ENCODE results near the gene WLS.
A peak's percentile ranks its signal among the peaks of the same experiment; 100 is the strongest.

The WLS gene

GRCh38 chr1:68225781-68226180 lies 6.5 kb downstream of the WLS start:
- no peak for DNase-seq

GRCh38 chr1:68223687-68224086 lies 8.6 kb downstream of the WLS start:
- no peak for DNase-seq

GRCh38 chr1:68221980-68222373 lies 10.3 kb downstream of the WLS start:
- DNase-seq: no peak

- no peak for DNase-seq
These were observed 11.0 kb downstream of the WLS start for GRCh38 chr1:68221001-68221979.

GRCh38 chr1:68220420-68220819 lies 11.9 kb downstream of the WLS start:
- no peak for DNase-seq

GRCh38 chr1:68218490-68218889 lies 13.8 kb downstream of the WLS start:
- DNase-seq: no peak

- no peak for DNase-seq
These were observed 14.7 kb downstream of the WLS start for GRCh38 chr1:68217618-68218017.

GRCh38 chr1:68217060-68217554 lies 15.2 kb downstream of the WLS start:
- DNase-seq: no peak

- DNase-seq: no peak
These were observed 16.1 kb downstream of the WLS start for GRCh38 chr1:68216089-68216772.

GRCh38 chr1:68213843-68214242 lies 18.5 kb downstream of the WLS start:
- DNase-seq: no peak

- DNase-seq: no peak
These were observed 20.5 kb downstream of the WLS start for GRCh38 chr1:68211761-68212380.

- DNase-seq: no peak
These were observed 21.5 kb downstream of the WLS start for GRCh38 chr1:68210829-68211228.

- no peak for DNase-seq
These were observed 22.3 kb downstream of the WLS start for GRCh38 chr1:68210027-68210426.

- DNase-seq: no peak
These were observed 25.3 kb downstream of the WLS start for GRCh38 chr1:68206848-68207689.

GRCh38 chr1:68205794-68206358 lies 26.4 kb downstream of the WLS start:
- no peak for DNase-seq

GRCh38 chr1:68204977-68205630 lies 27.2 kb downstream of the WLS start:
- DNase-seq: peak; percentile 11

- no peak for DNase-seq
These were observed 30.0 kb downstream of the WLS start for GRCh38 chr1:68202239-68202832.

GRCh38 chr1:68201546-68202238 lies 30.6 kb downstream of the WLS start:
- no peak for DNase-seq

- no peak for DNase-seq
These were observed 32.7 kb downstream of the WLS start for GRCh38 chr1:68199603-68200002.

- DNase-seq: no peak
These were observed 33.6 kb downstream of the WLS start for GRCh38 chr1:68198752-68199151.

GRCh38 chr1:68197891-68198290 lies 34.4 kb downstream of the WLS start:
- peak; percentile 52 for DNase-seq

All from NCI-H526 treated with DMSO at 0.1 percent for 48 hours (cell line).